Measurements from ENCODE around the gene ALOX15B. TPM values are rescaled to one million over a fixed set of nuclear protein-coding genes. Genes with fewer than 3 reads are reported as not detected.
"Not testable (repeated sequence)": the region's sequence is repeated elsewhere in the genome, so short reads cannot be mapped to it uniquely, and the experiment has no call there.

Gene ALOX15B
- total and polyA plus RNA-seq, 4 donors, result 0.16 to 1.0 (median 0.56) TPM

GRCh38 chr17:8059131-8059530 lies 20.3 kb downstream of the ALOX15B start:
- H3K4me1 ChIP-seq (ENCODE audit: control insufficient read depth in 4 of 4, insufficient read depth in 4 of 4, low read length in 3 of 4), result peaks cover 0 to 24% (median 16%) of the 10 kb centered on the region in 4 donors
- DNase-seq (ENCODE audit: low spot score), result no peak
- H3K27ac ChIP-seq (ENCODE audit: low read depth in 1 of 2, low read length in 2 of 2), result no peak overlapping the region
- no peaks in the 10 kb centered on the region for H3K36me3 ChIP-seq (ENCODE audit: control insufficient read depth in 4 of 4, insufficient read depth in 3 of 4, low read depth in 1 of 4, low read length in 3 of 4)
- no peaks in the 10 kb centered on the region for H3K9me3 ChIP-seq (ENCODE audit: control insufficient read depth in 4 of 4, low read length in 3 of 4)
- H3K9ac ChIP-seq (ENCODE audit: low read depth in 1 of 2, low read length in 2 of 2), result no peak overlapping the region
- TF ChIP-seq SP1 (IDR thresholded peaks at IDR 0.05), result peak; percentile 22
- TF ChIP-seq JUND (IDR thresholded peaks at IDR 0.05), result no peak
- TF ChIP-seq YY1 (IDR thresholded peaks at IDR 0.05), result peak; percentile 30
- peaks cover 0 to 21% (median 5%) of the 10 kb centered on the region in 4 donors for H3K27me3 ChIP-seq (ENCODE audit: control insufficient read depth in 4 of 4, insufficient read depth in 4 of 4, low read length in 3 of 4)
- 3% methylated on average over 7 of the region's 7 CpGs for WGBS
- H3K4me3 ChIP-seq (ENCODE audit: low read depth in 1 of 3, low read length in 3 of 3), result no peak overlapping the region

DNA sequence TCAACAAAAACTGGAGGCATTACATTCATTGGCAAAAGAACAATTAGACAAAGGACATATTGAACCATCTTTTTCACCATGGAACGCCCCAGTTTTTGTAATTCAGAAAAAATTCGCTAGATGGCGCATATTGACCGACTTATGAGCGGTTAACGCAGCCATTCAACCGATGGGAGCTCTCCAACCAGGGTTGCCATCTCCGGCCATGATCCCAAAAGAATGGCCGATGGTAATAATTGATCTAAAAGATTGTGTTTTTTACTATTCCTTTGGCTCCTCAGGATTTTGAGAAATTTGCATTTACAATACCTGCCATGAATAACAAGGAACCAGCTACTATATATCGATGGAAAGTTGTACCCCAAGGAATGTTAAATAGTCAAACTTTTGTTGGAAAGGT lies 21.4 kb downstream of the ALOX15B start:
- no peak for DNase-seq (ENCODE audit: low spot score)
- no peaks in the 10 kb centered on the region for H3K36me3 ChIP-seq (ENCODE audit: control insufficient read depth in 4 of 4, insufficient read depth in 3 of 4, low read depth in 1 of 4, low read length in 3 of 4)
- H3K9me3 ChIP-seq (ENCODE audit: control insufficient read depth in 4 of 4, low read length in 3 of 4), result no peaks in the 10 kb centered on the region
- TF ChIP-seq YY1 (IDR thresholded peaks at IDR 0.05) (peak; percentile 74), CTCF (IDR thresholded peaks at IDR 0.05; ENCODE audit: low read depth, low read length, missing input control) (peak; percentile 84), RAD21 (IDR thresholded peaks at IDR 0.05) (peak; percentile 92 to 93), ZBTB33 (IDR thresholded peaks at IDR 0.05) (no peak)
- TF ChIP-seq, protein P1, sequence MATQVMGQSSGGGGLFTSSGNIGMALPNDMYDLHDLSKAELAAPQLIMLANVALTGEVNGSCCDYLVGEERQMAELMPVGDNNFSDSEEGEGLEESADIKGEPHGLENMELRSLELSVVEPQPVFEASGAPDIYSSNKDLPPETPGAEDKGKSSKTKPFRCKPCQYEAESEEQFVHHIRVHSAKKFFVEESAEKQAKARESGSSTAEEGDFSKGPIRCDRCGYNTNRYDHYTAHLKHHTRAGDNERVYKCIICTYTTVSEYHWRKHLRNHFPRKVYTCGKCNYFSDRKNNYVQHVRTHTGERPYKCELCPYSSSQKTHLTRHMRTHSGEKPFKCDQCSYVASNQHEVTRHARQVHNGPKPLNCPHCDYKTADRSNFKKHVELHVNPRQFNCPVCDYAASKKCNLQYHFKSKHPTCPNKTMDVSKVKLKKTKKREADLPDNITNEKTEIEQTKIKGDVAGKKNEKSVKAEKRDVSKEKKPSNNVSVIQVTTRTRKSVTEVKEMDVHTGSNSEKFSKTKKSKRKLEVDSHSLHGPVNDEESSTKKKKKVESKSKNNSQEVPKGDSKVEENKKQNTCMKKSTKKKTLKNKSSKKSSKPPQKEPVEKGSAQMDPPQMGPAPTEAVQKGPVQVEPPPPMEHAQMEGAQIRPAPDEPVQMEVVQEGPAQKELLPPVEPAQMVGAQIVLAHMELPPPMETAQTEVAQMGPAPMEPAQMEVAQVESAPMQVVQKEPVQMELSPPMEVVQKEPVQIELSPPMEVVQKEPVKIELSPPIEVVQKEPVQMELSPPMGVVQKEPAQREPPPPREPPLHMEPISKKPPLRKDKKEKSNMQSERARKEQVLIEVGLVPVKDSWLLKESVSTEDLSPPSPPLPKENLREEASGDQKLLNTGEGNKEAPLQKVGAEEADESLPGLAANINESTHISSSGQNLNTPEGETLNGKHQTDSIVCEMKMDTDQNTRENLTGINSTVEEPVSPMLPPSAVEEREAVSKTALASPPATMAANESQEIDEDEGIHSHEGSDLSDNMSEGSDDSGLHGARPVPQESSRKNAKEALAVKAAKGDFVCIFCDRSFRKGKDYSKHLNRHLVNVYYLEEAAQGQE (IDR thresholded peaks at IDR 0.05), result no peak
- no peak overlapping the region for H3K4me3 ChIP-seq (ENCODE audit: low read depth in 1 of 3, low read length in 3 of 3)
- 6% methylated on average over 10 of the region's 10 CpGs for WGBS
- H3K27ac ChIP-seq (ENCODE audit: low read depth in 1 of 2, low read length in 2 of 2), result no peak overlapping the region
- H3K27me3 ChIP-seq (ENCODE audit: control insufficient read depth in 4 of 4, insufficient read depth in 4 of 4, low read length in 3 of 4), result peaks cover 0 to 27% (median 6%) of the 10 kb centered on the region in 4 donors
- H3K4me1 ChIP-seq (ENCODE audit: control insufficient read depth in 4 of 4, insufficient read depth in 4 of 4, low read length in 3 of 4), result peaks cover 0 to 24% (median 16%) of the 10 kb centered on the region in 4 donors
- no peak overlapping the region for H3K9ac ChIP-seq (ENCODE audit: low read depth in 1 of 2, low read length in 2 of 2)

GRCh38 chr17:8061851-8062250 lies 23.0 kb downstream of the ALOX15B start:
- WGBS, result 68% methylated on average over 8 of the region's 8 CpGs
- peaks cover 0 to 23% (median 16%) of the 10 kb centered on the region in 4 donors for H3K4me1 ChIP-seq (ENCODE audit: control insufficient read depth in 4 of 4, insufficient read depth in 4 of 4, low read length in 3 of 4)
- not testable (repeated sequence) for DNase-seq (ENCODE audit: low spot score)

More at GRCh38 chr17:8061851-8062250, 23.0 kb downstream of the ALOX15B start:
- not testable (repeated sequence) for H3K36me3 ChIP-seq (ENCODE audit: control insufficient read depth in 4 of 4, insufficient read depth in 3 of 4, low read depth in 1 of 4, low read length in 3 of 4); H3K9ac ChIP-seq (ENCODE audit: low read depth in 1 of 2, low read length in 2 of 2); H3K4me3 ChIP-seq (ENCODE audit: low read depth in 1 of 3, low read length in 3 of 3); H3K9me3 ChIP-seq (ENCODE audit: control insufficient read depth in 4 of 4, low read length in 3 of 4); H3K27ac ChIP-seq (ENCODE audit: low read depth in 1 of 2, low read length in 2 of 2)
- H3K27me3 ChIP-seq (ENCODE audit: control insufficient read depth in 4 of 4, insufficient read depth in 4 of 4, low read length in 3 of 4), result peaks cover 0 to 30% (median 5%) of the 10 kb centered on the region in 4 donors

Measured in liver (tissue), 9 donors.